Ecto neural progenitor cell (in vitro differentiated cells): ENCODE measurements around the gene TRIM14.
"Not testable (repeated sequence)": the region's sequence is repeated elsewhere in the genome, so short reads cannot be mapped to it uniquely, and the experiment has no call there.

ENCODE experiments used
- DNase-seq: peaks from one replicate; pipeline ENCODE4 v3.0.0-alpha.2; 2018; ENCODE audit warnings: low spot score

Gene TRIM14

GRCh38 chr9:98142182-98142907, 23.3 kb upstream of the TRIM14 start:
- DNase-seq: no peak

- DNase-seq: no peak
Observed at GRCh38 chr9:98140503-98140902, 21.5 kb upstream of the TRIM14 start.

- no peak for DNase-seq
Observed at GRCh38 chr9:98136489-98136888, 17.5 kb upstream of the TRIM14 start.

- no peak for DNase-seq
Observed at GRCh38 chr9:98135938-98136337, 16.9 kb upstream of the TRIM14 start.

GRCh38 chr9:98135558-98135934, 16.5 kb upstream of the TRIM14 start:
- no peak for DNase-seq

- no peak for DNase-seq
Observed at GRCh38 chr9:98134702-98135557, 15.9 kb upstream of the TRIM14 start.

- peak; percentile 71 for DNase-seq
Observed at GRCh38 chr9:98132806-98133631, 14.0 kb upstream of the TRIM14 start.

GRCh38 chr9:98132158-98132557, 13.1 kb upstream of the TRIM14 start:
- no peak for DNase-seq

GRCh38 chr9:98130576-98131228, 11.7 kb upstream of the TRIM14 start:
- DNase-seq: no peak

GRCh38 chr9:98130060-98130459, 11.0 kb upstream of the TRIM14 start:
- not testable (repeated sequence) for DNase-seq

GRCh38 chr9:98129451-98129881, 10.4 kb upstream of the TRIM14 start:
- DNase-seq: no peak

- DNase-seq: no peak
Observed at GRCh38 chr9:98128316-98128715, 9.3 kb upstream of the TRIM14 start.

- no peak for DNase-seq
Observed at GRCh38 chr9:98127226-98127625, 8.2 kb upstream of the TRIM14 start.

GRCh38 chr9:98124637-98125426, 5.8 kb upstream of the TRIM14 start:
- DNase-seq: no peak

GRCh38 chr9:98124091-98124490, 5.1 kb upstream of the TRIM14 start:
- DNase-seq: not testable (repeated sequence)

GRCh38 chr9:98121058-98121457, 2.0 kb upstream of the TRIM14 start:
- no peak for DNase-seq

- DNase-seq: no peak
Observed at GRCh38 chr9:98120476-98120875, 1.5 kb upstream of the TRIM14 start.

- no peak for DNase-seq
Observed at GRCh38 chr9:98117984-98118639, 910 bp downstream of the TRIM14 start.

GRCh38 chr9:98117097-98117496, 1.9 kb downstream of the TRIM14 start:
- not testable (repeated sequence) for DNase-seq

- DNase-seq: no peak
Observed at GRCh38 chr9:98109052-98109451, 10.0 kb downstream of the TRIM14 start.
